Loucy (cell line): Measurements from ENCODE around the gene PRIMA1.

Experiments used
- H2AFZ ChIP-seq: fragments of 200-600 bp; sonication (generic); 2 replicates; pipeline ENCODE4 v1.6.0; 2016; ENCODE audit warnings: antibody characterized with exemption, mild to moderate bottlenecking, low read length, moderate library complexity
- H3F3A ChIP-seq: fragments of 200-600 bp; 2 replicates; pipeline ENCODE4 v1.6.0; 2016; ENCODE audit warnings: antibody characterized with exemption, low read depth, mild to moderate bottlenecking
- H3K27me3 ChIP-seq: fragments of 200-600 bp; sonication (generic); 2 replicates; pipeline ENCODE4 v1.6.1; 2014; ENCODE audit warnings: low read length, mild to moderate bottlenecking; ENCODE audit not compliant: insufficient read depth, poor library complexity, severe bottlenecking
- H3K36me3 ChIP-seq: fragments of 200-600 bp; sonication (generic); 2 replicates; pipeline ENCODE4 v1.6.1; 2016; ENCODE audit warnings: low read length; ENCODE audit not compliant: insufficient read depth
- H3K4me1 ChIP-seq: fragments of 200-600 bp; sonication (generic); 2 replicates; pipeline ENCODE4 v1.5.1; 2014; ENCODE audit warnings: low read length, mild to moderate bottlenecking; ENCODE audit not compliant: insufficient read depth, poor library complexity, severe bottlenecking
- H3K4me2 ChIP-seq: fragments of 200-600 bp; sonication (generic); 2 replicates; pipeline ENCODE4 v1.6.0; 2014; ENCODE audit warnings: antibody characterized with exemption, low read length, low read depth, mild to moderate bottlenecking; ENCODE audit not compliant: poor library complexity, severe bottlenecking
- H3K4me3 ChIP-seq: fragments of 200-600 bp; sonication (generic); 2 replicates; pipeline ENCODE4 v1.5.1; 2014; ENCODE audit warnings: low read length, mild to moderate bottlenecking, mixed read lengths; ENCODE audit not compliant: poor library complexity, severe bottlenecking
- H3K79me2 ChIP-seq: fragments of 200-600 bp; sonication (generic); 2 replicates; pipeline ENCODE4 v1.6.1; 2014; ENCODE audit warnings: low read length; ENCODE audit not compliant: insufficient read depth
- H3K9ac ChIP-seq: fragments of 200-600 bp; sonication (generic); 2 replicates; pipeline ENCODE4 v1.6.0; 2014; ENCODE audit warnings: mild to moderate bottlenecking, low read depth, low read length, moderate library complexity; ENCODE audit not compliant: poor library complexity, severe bottlenecking
- H3K9me2 ChIP-seq: fragments of 200-600 bp; sonication (generic); replicated peaks from 2 replicates; pipeline ENCODE4 v1.6.1; 2016; ENCODE audit warnings: low read depth, low read length, mixed read lengths
- H3K9me3 ChIP-seq: fragments of 200-600 bp; sonication (generic); 2 replicates; pipeline ENCODE4 v1.6.1; 2014; ENCODE audit warnings: mild to moderate bottlenecking, antibody characterized with exemption, low read length, low read depth; ENCODE audit not compliant: insufficient read depth
- H4K20me1 ChIP-seq: fragments of 200-600 bp; sonication (generic); 2 replicates; pipeline ENCODE4 v1.6.0; 2014; ENCODE audit warnings: antibody characterized with exemption, low read length, mild to moderate bottlenecking; ENCODE audit not compliant: insufficient read depth, poor library complexity, severe bottlenecking
- EZH2phosphoT487 ChIP-seq: fragments of 200-600 bp; IDR thresholded peaks from 2 replicates; pipeline ENCODE4 v1.6.1; 2018; ENCODE audit warnings: antibody characterized with exemption, mild to moderate bottlenecking, moderate library complexity, borderline replicate concordance
- TF ChIP-seq, protein P1 (sequence below): fragments of 200-600 bp; sonication (generic); conservative IDR thresholded peaks from 2 replicates; pipeline ENCODE4 v1.5.1; 2014; ENCODE audit warnings: mild to moderate bottlenecking, antibody characterized with exemption, low read length

Gene PRIMA1

DNA sequence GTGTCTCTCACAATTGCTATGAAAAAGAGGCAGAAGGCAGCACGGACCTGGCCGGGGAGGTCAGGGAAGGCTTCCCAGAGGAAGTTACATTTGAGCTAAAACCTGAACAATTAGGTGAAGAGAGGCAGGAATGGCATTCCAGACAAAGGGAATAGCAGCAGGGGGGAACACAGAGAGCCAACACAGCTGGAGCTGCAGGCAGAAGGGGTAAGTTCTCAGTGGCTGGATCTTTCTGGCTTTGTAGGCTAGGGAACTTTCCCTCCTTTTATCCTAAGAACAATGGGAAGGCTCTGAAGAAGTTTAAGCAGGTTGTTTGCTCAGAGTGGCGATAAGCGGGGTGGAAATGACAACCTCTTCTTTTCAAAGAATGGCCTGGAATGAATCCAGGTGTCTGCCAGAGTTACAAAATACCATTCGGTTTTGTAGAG is 100.0 kb downstream of the PRIMA1 start:
- no peak for TF ChIP-seq EZH2phosphoT487
- TF ChIP-seq, protein P1, sequence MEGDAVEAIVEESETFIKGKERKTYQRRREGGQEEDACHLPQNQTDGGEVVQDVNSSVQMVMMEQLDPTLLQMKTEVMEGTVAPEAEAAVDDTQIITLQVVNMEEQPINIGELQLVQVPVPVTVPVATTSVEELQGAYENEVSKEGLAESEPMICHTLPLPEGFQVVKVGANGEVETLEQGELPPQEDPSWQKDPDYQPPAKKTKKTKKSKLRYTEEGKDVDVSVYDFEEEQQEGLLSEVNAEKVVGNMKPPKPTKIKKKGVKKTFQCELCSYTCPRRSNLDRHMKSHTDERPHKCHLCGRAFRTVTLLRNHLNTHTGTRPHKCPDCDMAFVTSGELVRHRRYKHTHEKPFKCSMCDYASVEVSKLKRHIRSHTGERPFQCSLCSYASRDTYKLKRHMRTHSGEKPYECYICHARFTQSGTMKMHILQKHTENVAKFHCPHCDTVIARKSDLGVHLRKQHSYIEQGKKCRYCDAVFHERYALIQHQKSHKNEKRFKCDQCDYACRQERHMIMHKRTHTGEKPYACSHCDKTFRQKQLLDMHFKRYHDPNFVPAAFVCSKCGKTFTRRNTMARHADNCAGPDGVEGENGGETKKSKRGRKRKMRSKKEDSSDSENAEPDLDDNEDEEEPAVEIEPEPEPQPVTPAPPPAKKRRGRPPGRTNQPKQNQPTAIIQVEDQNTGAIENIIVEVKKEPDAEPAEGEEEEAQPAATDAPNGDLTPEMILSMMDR = no peak
- no peaks in the 10 kb centered on the region for H3K27me3 ChIP-seq
- peaks cover 23% of the 10 kb centered on the region; the same call in 1 of the 2 replicates for H3K36me3 ChIP-seq
- H3K4me2 ChIP-seq = no peak overlapping the region
- no peaks in the 10 kb centered on the region for H3K79me2 ChIP-seq
- H3K4me3 ChIP-seq = no peak overlapping the region
- no peak overlapping the region for H2AFZ ChIP-seq
- no peaks in the 10 kb centered on the region for H3K9me2 ChIP-seq
- H3K4me1 ChIP-seq = no peaks in the 10 kb centered on the region
- no peak overlapping the region for H3K9ac ChIP-seq
- no peaks in the 10 kb centered on the region for H3K9me3 ChIP-seq
- no peaks in the 10 kb centered on the region for H3F3A ChIP-seq
- H4K20me1 ChIP-seq = no peaks in the 10 kb centered on the region

DNA sequence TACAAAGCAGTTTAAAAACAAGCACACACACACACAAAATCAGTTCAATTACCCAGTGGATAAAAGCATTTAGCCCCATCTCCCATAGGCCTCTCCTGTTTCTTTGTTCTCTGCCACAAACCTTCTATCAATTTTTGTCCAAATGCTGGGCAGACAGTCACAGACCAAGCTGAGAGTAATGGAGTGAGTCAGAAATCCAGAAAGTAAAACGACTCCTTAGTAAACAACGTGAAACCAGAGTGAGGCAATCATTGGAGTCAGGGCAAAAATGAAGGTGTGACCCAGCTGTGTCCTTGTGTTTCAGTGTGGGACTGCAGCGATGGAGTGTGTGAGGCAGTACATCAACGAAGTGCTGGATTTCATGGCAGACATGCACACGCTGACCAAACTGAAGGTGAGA is 102.0 kb downstream of the PRIMA1 start:
- H3K4me3 ChIP-seq = no peak overlapping the region
- H3K4me1 ChIP-seq = no peaks in the 10 kb centered on the region
- H3K9me2 ChIP-seq = no peaks in the 10 kb centered on the region
- H2AFZ ChIP-seq = no peak overlapping the region
- H3K9ac ChIP-seq = no peak overlapping the region
- no peaks in the 10 kb centered on the region for H3K79me2 ChIP-seq
- no peaks in the 10 kb centered on the region for H4K20me1 ChIP-seq
- H3K4me2 ChIP-seq = no peak overlapping the region
- TF ChIP-seq EZH2phosphoT487 = no peak
- TF ChIP-seq, protein P1 = no peak
- H3K36me3 ChIP-seq = peaks cover 23% of the 10 kb centered on the region; the same call in 1 of the 2 replicates
- H3F3A ChIP-seq = no peaks in the 10 kb centered on the region
- no peaks in the 10 kb centered on the region for H3K9me3 ChIP-seq
- no peaks in the 10 kb centered on the region for H3K27me3 ChIP-seq

DNA sequence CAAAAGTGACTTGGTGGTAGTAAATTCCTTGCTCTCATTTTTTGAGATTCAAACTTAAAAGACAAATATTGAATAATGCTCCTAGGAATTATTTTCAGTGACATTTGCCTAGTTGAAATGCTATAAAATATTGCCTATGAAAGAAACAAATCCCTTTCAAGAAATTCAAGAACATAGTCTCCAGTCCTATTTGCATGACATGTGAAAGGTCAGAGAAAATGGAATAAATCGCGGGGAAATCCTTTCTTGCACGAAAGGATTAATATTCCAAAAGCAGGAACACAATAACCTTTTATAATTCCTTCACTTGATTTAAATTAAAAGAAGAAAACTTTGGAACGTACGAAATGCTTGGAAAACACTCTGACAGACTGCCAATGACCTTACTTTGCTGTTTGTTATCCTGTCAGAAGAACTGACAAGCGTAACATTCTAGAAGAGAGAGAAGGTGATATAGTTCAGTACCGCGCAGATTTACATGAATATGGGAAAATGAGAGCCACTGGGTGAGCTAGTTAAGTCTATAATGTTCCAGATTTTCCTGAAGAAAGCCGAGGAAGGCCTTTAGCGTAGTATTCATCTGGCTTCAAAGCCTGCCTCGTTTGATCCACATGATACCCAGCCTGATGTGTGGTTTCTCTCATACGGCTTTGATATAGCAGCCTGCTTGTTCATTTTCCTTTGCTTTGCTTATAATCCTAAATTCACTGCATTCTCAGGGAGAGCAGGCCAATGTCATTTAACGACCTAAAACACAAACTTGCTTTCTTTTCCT is 103.0 kb downstream of the PRIMA1 start:
- Histone ChIP-seq H4K20me1 (no peaks in the 10 kb centered on the region), H3K4me1 (no peaks in the 10 kb centered on the region), H3K4me3 (no peak overlapping the region), H3K4me2 (no peak overlapping the region), H3K36me3 (peaks cover 22% of the 10 kb centered on the region; the same call in 1 of the 2 replicates), H3K9me3 (no peaks in the 10 kb centered on the region), H3K9me2 (no peaks in the 10 kb centered on the region), H3K79me2 (no peaks in the 10 kb centered on the region), H3K27me3 (no peaks in the 10 kb centered on the region), H3K9ac (no peak overlapping the region), H3F3A (no peaks in the 10 kb centered on the region), H2AFZ (no peak overlapping the region)
- no peak for TF ChIP-seq EZH2phosphoT487
- TF ChIP-seq, protein P1 = no peak
